NCI-H1930 (cell line): ENCODE results near the gene CBL.
"Not testable (repeated sequence)": the region's sequence is repeated elsewhere in the genome, so short reads cannot be mapped to it uniquely, and the experiment has no call there.

Source experiments
- DNase-seq, 2 experiments: peaks; one replicate each; lab custom pipeline; 2025; lab: John Stamatoyannopoulos, UW

The CBL gene

DNA sequence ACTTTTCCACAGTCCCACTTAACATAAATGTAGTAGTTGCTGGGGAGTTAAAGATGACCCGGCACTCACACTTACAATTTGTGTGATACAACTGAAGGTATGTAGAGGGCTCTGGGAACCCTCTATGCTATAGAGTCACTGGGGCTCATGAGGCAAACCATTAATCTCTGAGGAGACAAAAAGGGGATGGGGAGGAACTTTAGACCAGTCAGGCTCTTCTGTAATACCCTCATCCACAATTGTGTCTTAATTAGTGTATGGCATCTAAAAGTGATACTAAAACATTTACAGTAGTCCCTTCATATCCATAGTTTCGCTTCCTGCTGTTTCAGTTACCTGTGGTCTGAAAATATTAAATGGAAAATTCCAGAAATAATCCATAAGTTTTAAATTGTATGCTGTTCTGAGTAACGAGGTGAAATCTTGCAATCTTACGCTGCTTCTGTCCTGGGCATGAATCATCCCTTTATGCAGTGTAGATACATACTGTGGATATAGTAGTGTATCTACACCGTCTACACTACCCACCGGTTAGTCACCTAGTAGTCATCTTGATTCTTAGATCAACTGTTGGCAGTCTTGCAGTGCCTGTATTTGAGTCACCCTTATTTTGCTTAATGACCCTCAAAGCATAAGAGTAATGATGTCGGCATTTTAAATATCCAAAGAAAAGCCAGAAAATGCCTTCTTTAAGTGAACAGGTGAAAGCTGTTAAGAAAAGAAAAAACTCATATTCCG, 12.2 kb downstream of the CBL start:
- no peak for DNase-seq

GRCh38 chr11:119222308-119222707, 16.2 kb downstream of the CBL start:
- no peak for DNase-seq

DNA sequence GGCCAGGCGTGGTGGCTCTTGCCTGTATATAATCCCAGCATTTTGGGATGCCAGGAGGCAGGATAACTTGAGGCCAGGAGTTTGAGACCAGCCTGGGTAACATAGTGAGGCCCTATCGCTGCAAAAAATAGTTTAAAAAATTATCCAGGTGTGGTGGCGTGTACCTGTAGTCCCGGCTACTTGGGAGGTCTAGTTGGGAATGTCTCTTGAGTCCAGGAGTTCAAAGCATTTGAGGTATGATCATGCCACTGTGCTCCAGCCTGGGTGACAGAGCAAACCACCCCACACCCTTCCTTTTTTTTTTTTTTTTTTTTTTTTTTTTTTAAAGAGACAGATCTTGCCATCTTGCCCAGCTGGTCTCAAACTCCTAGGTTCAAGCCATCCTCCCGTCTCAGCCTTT, 16.8 kb downstream of the CBL start:
- DNase-seq: no peak

DNA sequence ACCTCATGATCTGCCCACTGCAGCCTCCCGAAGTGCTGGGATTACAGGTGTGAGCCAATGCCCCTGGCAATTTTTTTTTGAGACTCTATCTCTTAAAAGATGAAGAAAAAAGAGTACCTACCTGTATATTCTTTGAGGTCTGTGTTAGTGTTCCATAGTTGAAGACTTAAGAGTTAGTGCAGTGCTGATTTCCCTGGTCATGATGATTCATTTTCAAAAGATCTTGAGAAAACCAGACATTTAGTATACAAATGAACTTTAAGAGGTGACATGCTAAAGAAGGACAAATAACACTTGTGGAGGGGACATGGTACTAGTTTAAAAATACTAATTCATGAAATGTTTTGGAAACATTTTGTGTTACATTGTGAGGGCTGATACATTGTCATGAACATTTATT, 17.7 kb downstream of the CBL start:
- DNase-seq: no peak

- DNase-seq: not testable (repeated sequence)
Observed at GRCh38 chr11:119228535-119229287, 22.6 kb downstream of the CBL start.

DNA sequence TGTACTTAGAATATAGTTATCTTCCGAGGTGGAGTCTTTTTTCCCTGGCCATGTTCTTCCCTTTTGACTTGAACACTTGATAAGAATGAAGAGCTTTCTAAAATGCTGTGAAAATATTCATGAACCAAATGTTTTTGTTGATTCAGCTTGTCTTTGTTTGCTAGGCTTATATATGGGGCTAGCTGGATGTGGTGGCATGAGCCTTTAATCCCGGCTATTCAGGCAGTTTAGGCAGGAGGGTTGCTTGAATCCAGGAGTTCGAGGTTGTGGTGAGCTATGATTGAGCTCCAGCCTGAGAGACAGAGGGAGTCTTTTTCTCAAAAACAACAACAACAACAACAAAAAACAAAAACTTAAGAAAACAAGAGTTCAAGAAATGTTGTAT, 23.1 kb downstream of the CBL start:
- no peak for DNase-seq

DNA sequence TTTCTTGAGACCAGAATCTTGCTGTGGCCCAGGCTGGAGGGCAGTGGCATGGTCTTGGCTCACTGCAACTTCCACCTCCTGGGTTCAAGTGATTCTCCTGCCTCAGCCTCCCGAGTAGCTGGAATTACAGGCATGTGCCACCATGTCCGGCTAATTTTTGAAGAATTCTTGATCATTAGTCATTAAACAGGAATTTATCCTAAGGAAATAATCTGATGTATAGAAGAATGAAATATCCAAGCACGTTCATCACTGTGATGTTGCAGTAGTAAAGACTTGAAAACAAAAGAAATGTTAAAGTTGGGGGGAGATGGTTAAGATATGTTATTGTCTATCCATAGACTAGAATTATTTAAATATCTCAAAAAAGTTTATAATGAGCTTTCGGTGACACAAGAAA, 23.6 kb downstream of the CBL start:
- DNase-seq: no peak

- no peak for DNase-seq
Observed at GRCh38 chr11:119236490-119236889, 30.4 kb downstream of the CBL start.

- DNase-seq: no peak
Observed at GRCh38 chr11:119236891-119237290, 30.8 kb downstream of the CBL start.

DNA sequence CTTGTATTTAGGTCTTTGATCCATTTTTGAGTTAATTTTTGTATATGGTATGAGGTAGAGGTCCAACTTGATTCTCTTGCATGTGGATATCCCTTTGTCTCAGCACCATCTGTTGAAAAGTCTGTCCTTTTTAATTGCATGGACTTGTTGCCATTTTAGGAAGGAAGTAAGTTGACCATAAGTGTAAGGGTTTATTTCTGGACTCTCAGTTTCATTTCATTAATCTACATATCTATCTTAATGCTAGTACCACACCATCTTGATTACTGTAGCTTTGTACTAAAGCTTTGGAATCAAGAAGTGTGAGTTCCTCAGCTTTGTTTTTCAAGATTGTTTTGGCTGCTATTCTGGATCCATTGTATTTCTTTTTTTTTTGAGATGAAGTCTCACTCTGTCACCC, 31.4 kb downstream of the CBL start:
- DNase-seq: no peak

DNA sequence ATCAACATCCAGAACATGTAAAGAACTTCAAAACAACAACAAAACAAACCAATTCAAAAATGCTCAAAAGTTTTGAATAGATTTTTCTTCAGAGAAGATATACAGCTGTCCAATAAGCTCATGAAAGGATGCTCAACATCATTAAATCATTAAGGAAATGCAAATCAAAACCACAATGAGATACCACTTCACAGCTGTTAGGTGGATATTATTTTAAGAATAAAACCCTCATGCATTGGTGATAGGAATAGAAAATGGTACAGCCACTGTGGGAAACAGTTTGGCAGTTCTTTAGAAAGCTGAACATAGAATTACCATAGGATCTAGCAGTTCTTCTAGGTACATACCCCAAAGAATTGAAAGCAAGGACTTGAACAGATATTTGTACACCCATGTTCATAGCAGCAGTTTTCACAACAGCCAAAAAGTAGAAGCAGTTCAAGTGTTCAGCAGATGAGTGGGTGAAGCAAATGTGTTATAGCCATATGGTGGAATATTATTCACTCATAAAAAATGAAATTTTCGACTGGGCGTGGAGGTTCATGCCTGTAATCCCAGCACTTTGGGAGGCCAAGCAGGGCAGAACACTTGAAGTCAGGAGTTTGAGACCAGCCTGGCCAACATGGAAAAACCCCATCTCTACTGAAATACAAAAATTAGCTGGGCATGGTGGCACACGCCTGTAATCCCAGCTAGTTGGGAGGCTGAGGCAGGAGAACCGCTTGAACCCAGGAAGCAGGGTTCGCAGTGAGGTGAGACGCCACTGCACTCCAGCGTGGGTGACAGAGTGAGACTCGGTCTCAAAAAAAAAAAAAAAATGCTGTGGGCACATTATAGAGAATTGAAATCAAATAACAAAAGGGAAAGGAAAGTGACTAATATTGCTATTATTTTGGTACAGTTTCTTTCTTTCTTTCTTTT, 42.9 kb downstream of the CBL start:
- DNase-seq: no peak

DNA sequence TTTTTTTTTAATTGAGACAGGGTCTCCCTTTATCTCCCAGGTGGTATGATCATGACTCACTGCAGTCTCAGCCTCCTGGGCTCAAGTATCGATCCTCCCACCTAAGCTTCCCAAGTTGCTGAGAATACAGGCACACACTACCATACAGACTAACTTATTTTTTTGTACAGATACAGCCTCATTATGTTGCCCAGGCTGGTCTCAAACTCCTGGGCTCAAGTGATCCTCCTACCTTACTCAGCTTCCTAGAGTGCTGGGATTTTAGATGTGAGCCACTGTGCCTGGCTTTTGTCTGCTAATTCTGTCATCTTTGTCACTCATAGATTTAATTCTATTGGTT, 43.5 kb downstream of the CBL start:
- no peak for DNase-seq

- DNase-seq: no peak
Observed at GRCh38 chr11:119251114-119251513, 45.0 kb downstream of the CBL start.

DNA sequence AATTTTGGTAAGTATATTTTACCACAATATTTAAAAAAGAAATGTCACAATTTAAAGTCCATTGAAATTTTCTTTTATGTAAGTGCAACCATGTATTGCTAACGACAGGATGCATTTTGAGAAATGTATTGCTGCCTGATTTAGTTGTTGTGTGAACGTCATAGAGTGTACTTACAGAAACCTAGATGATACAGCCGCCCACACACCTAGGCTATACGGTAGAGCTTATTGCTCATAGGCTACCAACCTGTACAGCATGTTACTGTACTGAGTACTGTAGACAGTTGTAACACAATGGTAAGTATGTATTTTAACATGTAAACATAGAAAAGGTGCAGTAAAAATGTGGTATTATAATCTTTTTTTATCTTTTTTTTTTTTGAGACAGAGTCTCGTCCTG, 48.1 kb downstream of the CBL start:
- no peak for DNase-seq

DNA sequence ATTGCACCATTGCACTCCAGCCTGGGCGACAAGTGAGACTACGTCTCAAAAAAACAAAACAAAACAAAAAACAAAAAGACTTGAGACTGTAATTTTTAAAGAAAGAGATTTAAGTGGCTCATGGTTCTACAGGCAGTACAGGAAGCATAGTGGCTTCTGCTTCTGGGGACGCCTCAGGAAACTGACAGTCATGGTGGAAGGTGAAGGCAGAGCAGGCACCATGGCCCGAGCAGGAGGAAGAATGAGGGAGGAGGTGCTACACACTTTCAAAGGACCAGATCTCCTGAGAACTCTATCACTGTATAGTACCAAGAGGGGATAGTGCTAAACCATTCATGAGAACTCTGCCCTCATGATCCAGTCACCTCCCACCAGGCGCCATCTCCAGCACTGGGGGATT, 52.0 kb downstream of the CBL start:
- DNase-seq: no peak

- DNase-seq: no peak
Observed at GRCh38 chr11:119258983-119259382, 52.8 kb downstream of the CBL start.

DNA sequence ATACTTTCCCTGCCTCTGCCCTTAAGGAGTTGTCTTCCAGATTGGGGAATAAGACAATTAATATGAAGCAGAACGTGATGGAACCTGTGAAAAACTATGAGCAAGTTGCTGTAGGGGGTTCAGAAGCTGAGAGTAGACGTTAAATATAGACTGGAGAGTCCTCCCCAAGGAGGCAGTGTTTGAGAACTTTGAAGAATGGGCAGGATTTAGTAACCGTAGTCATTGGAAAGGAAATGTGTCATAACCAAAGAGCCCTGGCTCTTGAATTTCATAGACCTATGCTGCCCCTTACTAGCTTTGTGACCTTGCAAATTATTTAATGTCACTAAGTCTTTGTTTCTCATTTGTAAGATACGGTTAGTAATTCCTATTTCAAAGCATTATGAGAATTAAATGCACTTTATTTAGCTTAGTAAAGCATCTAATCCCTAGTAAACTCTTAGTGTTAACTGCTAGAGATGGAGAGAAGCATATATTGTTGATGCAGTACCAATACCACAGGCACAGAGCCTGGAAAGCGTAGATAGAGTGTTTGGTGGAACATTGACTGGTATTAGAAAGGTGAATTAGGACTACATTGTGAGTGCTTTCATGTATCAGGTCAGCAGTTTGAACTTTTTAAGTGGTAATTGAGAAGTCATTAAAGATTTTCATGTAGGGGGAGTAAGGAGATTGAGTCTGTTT, 56.7 kb downstream of the CBL start:
- DNase-seq: no peak

GRCh38 chr11:119263352-119263940, 57.3 kb downstream of the CBL start:
- no peak for DNase-seq

- DNase-seq: no peak
Observed at GRCh38 chr11:119266063-119266462, 59.9 kb downstream of the CBL start.

DNA sequence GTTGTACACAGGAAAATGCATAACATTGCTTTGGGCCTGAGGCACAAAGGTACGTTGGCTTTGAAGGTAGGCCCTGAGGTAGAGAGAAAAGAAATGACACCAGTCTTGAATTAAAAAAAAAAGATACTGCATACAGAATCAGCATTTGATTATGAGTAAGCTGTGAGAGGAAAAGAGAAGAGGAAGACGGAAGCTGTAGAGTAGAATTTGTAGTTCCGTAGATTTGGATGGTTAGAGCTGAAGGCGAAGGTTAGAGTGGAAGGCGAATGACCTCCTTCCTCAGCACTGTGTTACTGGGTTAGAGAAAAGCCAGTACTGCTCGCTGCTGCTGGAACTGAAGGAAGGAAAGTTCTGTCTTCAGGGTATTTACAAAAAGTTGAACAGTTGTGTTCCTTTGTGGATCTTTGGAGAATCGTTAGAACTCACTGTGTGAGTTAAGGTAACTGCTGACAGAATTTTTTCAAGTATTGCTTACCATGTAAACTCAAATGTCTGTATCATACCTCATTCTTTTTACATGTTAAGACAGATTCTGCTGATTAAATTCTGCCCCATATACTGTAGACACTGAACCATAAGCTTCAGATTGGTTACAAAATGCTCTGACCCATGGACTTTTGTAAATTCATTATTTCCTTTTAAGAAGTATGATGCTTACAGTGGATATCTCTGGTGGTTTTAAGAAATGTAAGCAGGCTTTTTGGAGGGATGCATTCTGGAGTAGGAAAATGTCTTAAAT, 60.5 kb downstream of the CBL start:
- DNase-seq: no peak

GRCh38 chr11:119267645-119268044, 61.5 kb downstream of the CBL start:
- no peak for DNase-seq
